A549 treated with DMSO at 1 μM for 4 hours (cell line): ENCODE measurements around the gene ANKK1. TPM values are rescaled to one million over a fixed set of nuclear protein-coding genes. Genes with fewer than 3 reads are reported as not detected.

Source experiments
- total RNA-seq: library from RNA; stranded (reverse); fragments of 200-300 nt; extraction: Qiagen RNA extraction; gene quantifications from 5 replicates; pipeline ENCODE4 v1.2.3, GENCODE V29; 2022; ENCODE audit warnings: low read depth

The ANKK1 gene, protein sequence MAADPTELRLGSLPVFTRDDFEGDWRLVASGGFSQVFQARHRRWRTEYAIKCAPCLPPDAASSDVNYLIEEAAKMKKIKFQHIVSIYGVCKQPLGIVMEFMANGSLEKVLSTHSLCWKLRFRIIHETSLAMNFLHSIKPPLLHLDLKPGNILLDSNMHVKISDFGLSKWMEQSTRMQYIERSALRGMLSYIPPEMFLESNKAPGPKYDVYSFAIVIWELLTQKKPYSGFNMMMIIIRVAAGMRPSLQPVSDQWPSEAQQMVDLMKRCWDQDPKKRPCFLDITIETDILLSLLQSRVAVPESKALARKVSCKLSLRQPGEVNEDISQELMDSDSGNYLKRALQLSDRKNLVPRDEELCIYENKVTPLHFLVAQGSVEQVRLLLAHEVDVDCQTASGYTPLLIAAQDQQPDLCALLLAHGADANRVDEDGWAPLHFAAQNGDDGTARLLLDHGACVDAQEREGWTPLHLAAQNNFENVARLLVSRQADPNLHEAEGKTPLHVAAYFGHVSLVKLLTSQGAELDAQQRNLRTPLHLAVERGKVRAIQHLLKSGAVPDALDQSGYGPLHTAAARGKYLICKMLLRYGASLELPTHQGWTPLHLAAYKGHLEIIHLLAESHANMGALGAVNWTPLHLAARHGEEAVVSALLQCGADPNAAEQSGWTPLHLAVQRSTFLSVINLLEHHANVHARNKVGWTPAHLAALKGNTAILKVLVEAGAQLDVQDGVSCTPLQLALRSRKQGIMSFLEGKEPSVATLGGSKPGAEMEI
- total RNA-seq, result 0.07 TPM in 2 of 5 replicates, not detected in the others

DNA sequence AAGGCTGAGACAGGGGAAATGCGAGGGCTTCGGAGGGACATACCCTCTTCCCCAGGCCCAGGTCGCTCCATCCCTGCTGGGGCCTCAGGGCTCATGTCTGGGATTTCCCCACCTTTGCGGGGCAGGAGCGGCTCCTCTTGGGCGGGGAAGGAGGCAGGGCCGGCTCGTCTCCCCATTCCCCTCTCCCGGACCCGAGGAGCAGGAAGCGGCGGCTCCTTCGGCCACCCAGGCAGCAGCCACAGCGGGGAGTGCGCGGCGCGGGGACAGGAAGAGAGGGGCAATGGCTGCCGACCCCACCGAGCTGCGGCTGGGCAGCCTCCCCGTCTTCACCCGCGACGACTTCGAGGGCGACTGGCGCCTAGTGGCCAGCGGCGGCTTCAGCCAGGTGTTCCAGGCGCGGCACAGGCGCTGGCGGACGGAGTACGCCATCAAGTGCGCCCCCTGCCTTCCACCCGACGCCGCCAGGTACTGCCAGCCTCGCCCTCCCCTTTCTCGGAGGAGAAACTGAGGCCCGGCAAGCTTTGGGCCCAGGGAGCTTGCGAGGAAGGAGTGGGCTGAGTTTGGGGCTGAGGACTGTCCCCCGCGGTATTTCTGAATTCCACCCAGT is at the start of gene ANKK1:
ANKK1 (plus strand) TSS at position 175 of the 607 bp plus-strand sequence; CDS start at position 281, 106 bp downstream.

Other genes with a start within 250 kb of the ANKK1 start
- gene TTC12, start 73.2 kb upstream of the ANKK1 start, total RNA-seq, result 4.7 to 8.1 TPM (median 6.0 TPM) in 5 replicates
- 0.10 to 0.24 TPM (median 0.21 TPM) in 3 of 5 replicates, not detected in the others for gene DRD2, start 87.6 kb downstream of the ANKK1 start, total RNA-seq